ENCODE data around the gene FHIT.

DNA sequence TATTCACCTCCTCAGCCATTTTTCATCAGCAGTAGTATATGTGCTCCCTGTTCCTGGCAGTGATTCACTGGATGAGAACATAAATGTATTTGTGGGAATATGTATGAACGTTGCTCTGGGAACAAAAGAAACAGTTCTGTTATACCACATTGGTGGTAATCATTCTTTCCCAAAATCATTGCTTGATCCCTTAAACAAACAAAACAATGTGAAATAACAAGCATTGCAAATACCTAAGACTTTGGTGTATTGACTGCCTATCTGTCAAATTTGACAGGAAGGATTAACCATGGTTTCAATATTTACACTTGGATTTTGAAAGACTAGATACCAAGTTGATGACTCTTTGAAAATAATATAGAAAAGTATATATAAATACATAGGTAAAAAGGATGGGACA, 284.1 kb downstream of the FHIT start:
- TF ChIP-seq, protein P1, sequence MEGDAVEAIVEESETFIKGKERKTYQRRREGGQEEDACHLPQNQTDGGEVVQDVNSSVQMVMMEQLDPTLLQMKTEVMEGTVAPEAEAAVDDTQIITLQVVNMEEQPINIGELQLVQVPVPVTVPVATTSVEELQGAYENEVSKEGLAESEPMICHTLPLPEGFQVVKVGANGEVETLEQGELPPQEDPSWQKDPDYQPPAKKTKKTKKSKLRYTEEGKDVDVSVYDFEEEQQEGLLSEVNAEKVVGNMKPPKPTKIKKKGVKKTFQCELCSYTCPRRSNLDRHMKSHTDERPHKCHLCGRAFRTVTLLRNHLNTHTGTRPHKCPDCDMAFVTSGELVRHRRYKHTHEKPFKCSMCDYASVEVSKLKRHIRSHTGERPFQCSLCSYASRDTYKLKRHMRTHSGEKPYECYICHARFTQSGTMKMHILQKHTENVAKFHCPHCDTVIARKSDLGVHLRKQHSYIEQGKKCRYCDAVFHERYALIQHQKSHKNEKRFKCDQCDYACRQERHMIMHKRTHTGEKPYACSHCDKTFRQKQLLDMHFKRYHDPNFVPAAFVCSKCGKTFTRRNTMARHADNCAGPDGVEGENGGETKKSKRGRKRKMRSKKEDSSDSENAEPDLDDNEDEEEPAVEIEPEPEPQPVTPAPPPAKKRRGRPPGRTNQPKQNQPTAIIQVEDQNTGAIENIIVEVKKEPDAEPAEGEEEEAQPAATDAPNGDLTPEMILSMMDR (IDR thresholded peaks at IDR 0.05): no peak
- no peak for TF ChIP-seq EP300 (IDR thresholded peaks at IDR 0.05; ENCODE audit: low read depth)

All from transverse colon (tissue), 3 donors.